Neural crest cell (in vitro differentiated cells): ENCODE measurements around the gene COL5A1. TPM values are rescaled to one million over a fixed set of nuclear protein-coding genes. Genes with fewer than 3 reads are reported as not detected.

Experiments
- DNase-seq: peaks from one replicate; pipeline ENCODE4 v3.0.0; 2021; ENCODE audit warnings: low read depth, mixed read lengths, low spot score
- H3K27ac Mint-ChIP-seq: one replicate; pipeline ENCODE4 v1.8.0; 2021; ENCODE audit warnings: mild to moderate bottlenecking, mixed read lengths; ENCODE audit not compliant: unreplicated experiment
- H3K27me3 Mint-ChIP-seq: 2 replicates; pipeline ENCODE4 v1.8.0; 2021; ENCODE audit warnings: low read depth, mild to moderate bottlenecking, mixed read lengths
- H3K36me3 Mint-ChIP-seq: 2 replicates; pipeline ENCODE4 v1.8.0; 2021; ENCODE audit warnings: low read depth, mild to moderate bottlenecking, mixed read lengths
- H3K4me1 Mint-ChIP-seq: 2 replicates; pipeline ENCODE4 v1.8.0; 2021; ENCODE audit warnings: mixed read lengths
- H3K4me3 Mint-ChIP-seq: one replicate; pipeline ENCODE4 v1.8.0; 2021; ENCODE audit warnings: mild to moderate bottlenecking, mixed read lengths
- H3K9me3 Mint-ChIP-seq: 2 replicates; pipeline ENCODE4 v1.8.0; 2021; ENCODE audit warnings: mixed read lengths
- total RNA-seq: library from RNA; stranded (reverse); gene quantifications from 2 replicates; pipeline ENCODE4 v1.2.1, GENCODE V29; 2021
- TF ChIP-seq, protein P1 (sequence below): fragments of 200-600 bp; sonication (generic); conservative IDR thresholded peaks from 2 replicates; pipeline ENCODE4 v1.5.0; 2021; ENCODE audit warnings: antibody characterized with exemption, mild to moderate bottlenecking

COL5A1 gene
- total RNA-seq, 1 donor from 2014 or later: 19.4 TPM

DNA sequence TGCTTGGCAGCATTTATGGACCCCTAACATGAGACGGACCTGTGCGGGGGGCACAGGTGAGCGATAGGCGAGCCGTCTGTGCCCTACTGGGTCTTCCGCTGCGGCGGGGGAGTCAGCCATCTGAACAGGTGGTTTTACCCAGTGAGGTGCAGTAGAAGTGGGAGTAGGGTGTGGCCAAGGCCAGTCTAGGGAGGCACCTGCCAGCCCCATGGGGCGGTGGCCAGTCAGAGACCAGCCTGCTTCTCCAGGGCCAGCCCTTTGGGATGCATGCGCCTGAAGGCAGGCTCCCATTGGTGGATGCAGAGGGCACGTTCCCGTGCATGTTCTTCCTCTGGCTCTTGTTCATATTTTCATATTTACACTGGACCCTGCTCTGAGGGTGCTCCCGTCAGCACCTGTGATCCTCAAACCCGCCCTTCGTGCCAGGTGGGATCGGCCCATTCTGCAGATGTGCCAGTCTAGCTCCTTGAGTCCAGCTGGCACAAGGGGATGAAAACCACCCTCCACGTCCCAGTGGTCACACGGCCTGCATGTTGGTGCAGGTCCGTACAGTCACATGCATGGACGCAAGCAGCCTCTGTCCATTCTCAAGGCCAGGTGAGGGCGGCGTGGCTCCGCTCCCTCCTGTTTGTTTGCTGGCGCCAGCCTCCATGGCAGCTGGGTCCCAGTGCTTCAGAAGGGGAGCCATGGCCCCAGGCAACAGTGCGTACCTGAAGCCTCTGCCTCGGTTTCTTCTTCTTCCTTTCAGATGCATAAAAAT is 9.0 kb downstream of the COL5A1 start:
- Mint-ChIP-seq H3K27ac (no peak overlapping the region), H3K36me3 (no peaks in the 10 kb centered on the region), H3K4me3 (no peak overlapping the region), H3K9me3 (no peaks in the 10 kb centered on the region), H3K4me1 (no peaks in the 10 kb centered on the region), H3K27me3 (no peaks in the 10 kb centered on the region)
- TF ChIP-seq, protein P1, sequence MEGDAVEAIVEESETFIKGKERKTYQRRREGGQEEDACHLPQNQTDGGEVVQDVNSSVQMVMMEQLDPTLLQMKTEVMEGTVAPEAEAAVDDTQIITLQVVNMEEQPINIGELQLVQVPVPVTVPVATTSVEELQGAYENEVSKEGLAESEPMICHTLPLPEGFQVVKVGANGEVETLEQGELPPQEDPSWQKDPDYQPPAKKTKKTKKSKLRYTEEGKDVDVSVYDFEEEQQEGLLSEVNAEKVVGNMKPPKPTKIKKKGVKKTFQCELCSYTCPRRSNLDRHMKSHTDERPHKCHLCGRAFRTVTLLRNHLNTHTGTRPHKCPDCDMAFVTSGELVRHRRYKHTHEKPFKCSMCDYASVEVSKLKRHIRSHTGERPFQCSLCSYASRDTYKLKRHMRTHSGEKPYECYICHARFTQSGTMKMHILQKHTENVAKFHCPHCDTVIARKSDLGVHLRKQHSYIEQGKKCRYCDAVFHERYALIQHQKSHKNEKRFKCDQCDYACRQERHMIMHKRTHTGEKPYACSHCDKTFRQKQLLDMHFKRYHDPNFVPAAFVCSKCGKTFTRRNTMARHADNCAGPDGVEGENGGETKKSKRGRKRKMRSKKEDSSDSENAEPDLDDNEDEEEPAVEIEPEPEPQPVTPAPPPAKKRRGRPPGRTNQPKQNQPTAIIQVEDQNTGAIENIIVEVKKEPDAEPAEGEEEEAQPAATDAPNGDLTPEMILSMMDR: no peak
- no peak for DNase-seq

GRCh38 chr9:134651226-134651905 is 9.8 kb downstream of the COL5A1 start:
- Mint-ChIP-seq H3K36me3 (no peaks in the 10 kb centered on the region), H3K4me1 (no peaks in the 10 kb centered on the region), H3K9me3 (no peaks in the 10 kb centered on the region), H3K27ac (peak overlapping the region; percentile 60), H3K4me3 (no peak overlapping the region), H3K27me3 (no peaks in the 10 kb centered on the region)
- TF ChIP-seq, protein P1: no peak
- no peak for DNase-seq

DNA sequence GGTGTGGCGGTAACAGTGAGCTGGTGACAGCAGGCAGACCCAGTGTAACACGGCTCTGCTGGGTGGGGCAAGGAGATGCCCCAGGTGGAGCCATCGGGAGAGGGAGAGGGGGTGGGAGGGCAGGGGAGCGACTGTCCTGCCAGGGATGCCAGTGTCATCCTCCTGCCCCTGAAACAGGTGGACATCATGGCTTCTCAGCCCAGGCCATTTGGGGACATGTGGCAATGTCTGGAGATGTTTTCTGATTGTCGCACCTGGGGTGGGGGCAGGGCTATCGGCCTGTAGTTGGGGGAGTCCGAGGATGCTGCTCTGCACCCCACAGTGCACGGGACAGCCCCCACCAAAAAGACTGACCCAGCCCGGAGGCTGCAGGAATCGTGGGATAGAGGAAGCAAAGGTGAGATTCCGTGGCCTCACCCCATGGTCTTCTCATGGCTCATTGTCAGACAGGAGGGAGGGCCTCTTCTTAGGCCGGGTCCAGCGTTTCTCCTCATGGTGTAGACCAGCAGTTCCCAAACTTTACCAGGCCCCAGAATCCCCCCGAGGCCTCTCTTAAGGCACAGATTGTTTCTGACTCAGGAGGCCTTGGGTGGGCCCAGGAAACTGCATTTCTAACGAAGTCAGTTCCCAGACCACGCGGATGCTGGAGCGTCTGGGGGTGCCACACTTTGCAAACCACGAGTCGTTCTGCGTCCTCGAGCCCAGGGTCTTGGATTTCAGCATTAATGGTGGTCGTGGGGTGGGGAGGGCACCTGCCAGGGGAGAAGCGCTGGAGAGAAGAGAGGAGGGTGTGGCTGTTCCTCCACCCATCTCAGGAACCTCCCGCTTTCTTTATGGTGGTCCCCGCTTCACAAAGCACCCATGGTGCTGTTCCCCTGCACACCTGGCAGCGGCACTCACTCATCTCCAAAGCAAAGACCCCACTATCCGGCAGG is 11.0 kb downstream of the COL5A1 start:
- Mint-ChIP-seq H3K4me1 (no peaks in the 10 kb centered on the region), H3K27ac (no peak overlapping the region), H3K36me3 (no peaks in the 10 kb centered on the region), H3K27me3 (no peaks in the 10 kb centered on the region), H3K9me3 (no peaks in the 10 kb centered on the region), H3K4me3 (no peak overlapping the region)
- DNase-seq: no peak
- TF ChIP-seq, protein P1: no peak

DNA sequence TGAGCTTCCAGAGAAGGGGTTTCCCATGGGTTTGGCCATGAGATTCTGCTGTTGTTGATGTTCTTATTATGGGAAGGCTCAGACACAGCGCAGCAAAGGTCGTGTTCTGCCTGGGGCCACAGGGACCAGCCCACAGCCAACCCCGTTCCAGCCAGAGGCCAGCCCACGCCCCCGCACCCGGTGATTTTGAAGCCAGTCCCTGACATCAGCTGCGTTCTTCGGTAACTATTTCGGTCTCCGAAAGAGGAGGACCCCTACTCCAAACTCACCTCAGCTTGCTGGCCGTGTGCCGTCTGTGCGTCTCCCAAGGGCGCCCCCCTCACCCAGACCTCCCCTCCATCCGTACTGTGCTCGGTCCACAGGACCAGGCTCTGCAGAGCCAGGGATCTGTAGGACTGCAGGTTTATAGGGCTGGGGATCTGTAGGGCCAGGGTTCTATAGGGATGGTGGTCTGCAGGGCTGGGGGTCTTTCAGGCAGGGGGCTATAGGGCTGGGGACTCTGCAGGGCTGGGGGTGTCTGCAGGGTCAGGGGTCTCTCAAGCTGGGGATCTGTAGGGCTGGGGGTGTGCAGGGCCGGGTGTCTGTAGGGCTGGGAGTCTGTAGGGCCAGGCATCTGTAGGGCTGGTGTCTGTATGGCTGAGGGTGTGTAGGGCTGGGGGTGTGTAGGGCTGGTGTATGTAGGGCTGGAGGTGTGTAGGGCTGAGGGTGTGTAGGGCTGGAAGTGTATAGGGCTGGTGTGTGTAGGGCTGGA is 11.8 kb downstream of the COL5A1 start:
- Mint-ChIP-seq H3K36me3 (no peaks in the 10 kb centered on the region), H3K27ac (no peak overlapping the region), H3K4me3 (no peak overlapping the region), H3K27me3 (no peaks in the 10 kb centered on the region), H3K4me1 (no peaks in the 10 kb centered on the region), H3K9me3 (no peaks in the 10 kb centered on the region)
- TF ChIP-seq, protein P1: no peak
- DNase-seq: no peak

GRCh38 chr9:134655101-134655500 is 13.5 kb downstream of the COL5A1 start:
- Mint-ChIP-seq H3K27me3 (no peaks in the 10 kb centered on the region), H3K27ac (no peak overlapping the region), H3K4me3 (no peak overlapping the region), H3K9me3 (no peaks in the 10 kb centered on the region), H3K4me1 (no peaks in the 10 kb centered on the region), H3K36me3 (no peaks in the 10 kb centered on the region)
- TF ChIP-seq, protein P1: no peak
- DNase-seq: no peak
